H1 (cell line): ENCODE results near the gene TMEM235. TPM values are rescaled to one million over a fixed set of nuclear protein-coding genes. Genes with fewer than 3 reads are reported as not detected.

ENCODE experiments used
- CTCF ChIA-PET: fragments of 300-600 bp; sonication (Branson Sonifier 250); formaldehyde crosslinking; loops from one replicate; lab custom pipeline; 2021; ENCODE audit not compliant: partially characterized antibody; lab: Charles Lee
- POLR2A ChIA-PET: fragments of 300-600 bp; sonication (Branson Sonifier 250); formaldehyde crosslinking; loops from one replicate; lab custom pipeline; 2021; ENCODE audit warnings: inconsistent platforms; ENCODE audit not compliant: partially characterized antibody; lab: Charles Lee
- DNase-seq, 2 experiments: peaks; one replicate each; pipeline versions ENCODE4 v3.0.0 to v3.0.0-alpha.2; 2010 to 2022; ENCODE audit warnings: low spot score in 2 of 2, low read depth in 1 of 2, mixed read lengths in 1 of 2
- FAIRE-seq: peaks from 2 replicates; lab custom pipeline; 2011; peaks lifted over from hg19 to GRCh38; lab: Jason Lieb, UNC
- H2AFZ ChIP-seq: 2 replicates; pipeline ENCODE4 v1.8.1; 2012; ENCODE audit warnings: low read length, inconsistent platforms
- H2AK5ac ChIP-seq: 2 replicates; pipeline ENCODE4 v1.6.1; 2013; ENCODE audit warnings: low read depth, low read length
- H2BK120ac ChIP-seq: replicated peaks from 2 replicates; pipeline ENCODE3; 2013; ENCODE audit warnings: low read depth, low read length, inconsistent platforms
- H2BK12ac ChIP-seq: 2 replicates; pipeline ENCODE4 v1.6.1; 2013; ENCODE audit warnings: low read depth, low read length
- H2BK15ac ChIP-seq: 2 replicates; pipeline ENCODE4 v1.6.1; 2013; ENCODE audit warnings: low read length
- H2BK20ac ChIP-seq: 2 replicates; pipeline ENCODE4 v1.6.1; 2013; ENCODE audit warnings: low read length
- H2BK5ac ChIP-seq: 2 replicates; pipeline ENCODE4 v1.6.1; 2013; ENCODE audit warnings: low read depth, low read length
- H3K14ac ChIP-seq: 2 replicates; pipeline ENCODE4 v1.6.1; 2013; ENCODE audit warnings: inconsistent platforms; ENCODE audit not compliant: insufficient read length
- H3K18ac ChIP-seq: 2 replicates; pipeline ENCODE4 v1.6.1; 2013; ENCODE audit warnings: low read length; ENCODE audit errors: extremely low read depth
- H3K23ac ChIP-seq: 2 replicates; pipeline ENCODE4 v1.6.1; 2013; ENCODE audit warnings: inconsistent platforms; ENCODE audit not compliant: insufficient read length
- H3K23me2 ChIP-seq: 2 replicates; pipeline ENCODE4 v1.6.1; 2013; ENCODE audit warnings: low read depth, low read length
- H3K27ac ChIP-seq: 2 replicates; pipeline ENCODE4 v1.6.1; 2011; ENCODE audit warnings: low read depth, low read length, inconsistent platforms
- H3K27me3 ChIP-seq, 4 experiments: replicated peaks in 1 of 4; 1 replicate in 1 of 4; 2 replicates in 3 of 4; pipeline versions ENCODE4 v1.6.1 to v1.8.1; 2011 to 2013; ENCODE audit warnings: low read length in 3 of 4, mild to moderate bottlenecking in 3 of 4, inconsistent platforms in 2 of 4, mixed read lengths in 2 of 4, moderate library complexity in 1 of 4; ENCODE audit not compliant: control insufficient read depth in 3 of 4, insufficient read depth in 3 of 4; ENCODE audit errors: extremely low read depth in 1 of 4
- H3K36me3 ChIP-seq, 4 experiments: 2 replicates each; pipeline versions ENCODE4 v1.6.1 to v1.8.1; 2011 to 2013; ENCODE audit warnings: mild to moderate bottlenecking in 4 of 4, low read length in 3 of 4, moderate library complexity in 2 of 4, control low read depth in 1 of 4, inconsistent platforms in 1 of 4; ENCODE audit not compliant: insufficient read depth in 4 of 4, control insufficient read depth in 2 of 4
- H3K4ac ChIP-seq: replicated peaks from 2 replicates; pipeline ENCODE3; 2013; ENCODE audit warnings: low read length, low read depth, mixed read lengths, inconsistent platforms; ENCODE audit not compliant: insufficient read length
- H3K4me1 ChIP-seq, 4 experiments: replicated peaks in 1 of 4; 1 replicate in 1 of 4; 2 replicates in 3 of 4; pipeline versions ENCODE4 v1.6.1 to v1.8.1; 2011 to 2013; ENCODE audit warnings: low read length in 3 of 4, inconsistent platforms in 2 of 4, mixed read lengths in 1 of 4; ENCODE audit not compliant: insufficient read depth in 4 of 4, control insufficient read depth in 3 of 4
- H3K4me2 ChIP-seq, 2 experiments: 2 replicates each; pipeline versions ENCODE4 v1.6.1 to v1.8.1; 2011 to 2013; ENCODE audit warnings: low read depth in 2 of 2, low read length in 2 of 2, control low read depth in 1 of 2, inconsistent platforms in 1 of 2, mild to moderate bottlenecking in 1 of 2; ENCODE audit not compliant: insufficient read depth in 1 of 2
- H3K4me3 ChIP-seq, 4 experiments: fragments of 200-600, 300-600 bp in 1 of 4; sonication (generic), shearing (Covaris generic), sonication (Bioruptor Twin) in 1 of 4; 2 replicates each; pipeline versions ENCODE4 v1.5.1 to v1.8.1; 2011 to 2016; ENCODE audit warnings: low read length in 4 of 4, low read depth in 3 of 4, control low read depth in 2 of 4, inconsistent platforms in 2 of 4, mild to moderate bottlenecking in 2 of 4, mixed read lengths in 1 of 4, moderate library complexity in 1 of 4; ENCODE audit not compliant: insufficient read depth in 2 of 4; ENCODE audit errors: extremely low read depth in 1 of 4
- H3K56ac ChIP-seq: replicated peaks from 2 replicates; pipeline ENCODE3; 2013; ENCODE audit warnings: low read depth, mild to moderate bottlenecking, mixed read lengths, low read length, inconsistent platforms; ENCODE audit not compliant: insufficient read length
- H3K79me1 ChIP-seq: 2 replicates; pipeline ENCODE4 v1.6.1; 2013; ENCODE audit warnings: low read depth, low read length, control low read depth
- H3K79me2 ChIP-seq, 2 experiments: 2 replicates each; pipeline versions ENCODE4 v1.6.1 to v1.8.1; 2012 to 2013; ENCODE audit warnings: low read length in 2 of 2, mild to moderate bottlenecking in 2 of 2, inconsistent platforms in 1 of 2; ENCODE audit not compliant: insufficient read depth in 2 of 2, control insufficient read depth in 1 of 2
- H3K9ac ChIP-seq, 4 experiments: replicated peaks in 1 of 4; 1 replicate in 1 of 4; 2 replicates in 3 of 4; pipeline versions ENCODE4 v1.6.1 to v1.8.1; 2011 to 2013; ENCODE audit warnings: low read depth in 3 of 4, low read length in 3 of 4, control low read depth in 2 of 4, mild to moderate bottlenecking in 2 of 4, moderate library complexity in 2 of 4, inconsistent platforms in 1 of 4; ENCODE audit errors: extremely low read depth in 1 of 4
- H3K9me3 ChIP-seq, 2 experiments: 2 replicates each; pipeline versions ENCODE4 v1.6.1 to v1.8.1; 2012 to 2013; ENCODE audit warnings: mild to moderate bottlenecking in 2 of 2, moderate library complexity in 2 of 2, control low read depth in 1 of 2, inconsistent platforms in 1 of 2, low read depth in 1 of 2, low read length in 1 of 2, mixed read lengths in 1 of 2; ENCODE audit not compliant: insufficient read depth in 2 of 2
- H4K20me1 ChIP-seq, 2 experiments: replicated peaks in 1 of 2; 2 replicates each; pipeline versions ENCODE3 to v1.8.1; 2011 to 2013; ENCODE audit warnings: inconsistent platforms in 2 of 2, low read length in 2 of 2, mild to moderate bottlenecking in 1 of 2; ENCODE audit not compliant: insufficient read depth in 2 of 2, control insufficient read depth in 1 of 2
- H4K5ac ChIP-seq: 2 replicates; pipeline ENCODE4 v1.6.1; 2013; ENCODE audit warnings: low read length, low read depth, mixed read lengths, inconsistent platforms; ENCODE audit not compliant: insufficient read length
- H4K8ac ChIP-seq: 2 replicates; pipeline ENCODE4 v1.8.0; 2013; ENCODE audit warnings: mild to moderate bottlenecking, moderate library complexity, low read length, inconsistent platforms; ENCODE audit not compliant: insufficient read depth; ENCODE audit errors: extremely low read depth
- H4K91ac ChIP-seq: replicated peaks from 2 replicates; pipeline ENCODE3; 2013; ENCODE audit warnings: low read length, mixed read lengths, inconsistent platforms; ENCODE audit not compliant: insufficient read length
- ASH2L ChIP-seq: fragments of 200-600, 300-600 bp; sonication (generic); IDR thresholded peaks from one replicate; pipeline ENCODE4 v1.7.1; 2017; ENCODE audit warnings: low read length
- CTBP2 ChIP-seq: IDR thresholded peaks from 2 replicates; pipeline ENCODE4 v1.7.0; 2011; ENCODE audit warnings: borderline replicate concordance, mild to moderate bottlenecking, moderate library complexity, mixed read lengths, low read length; ENCODE audit not compliant: insufficient read depth, insufficient read length
- POU5F1 ChIP-seq: IDR thresholded peaks from 2 replicates; pipeline ENCODE4 v1.6.1; 2011; ENCODE audit warnings: low read depth, mild to moderate bottlenecking, low read length, moderate library complexity
- WGBS, 2 experiments: shearing (Covaris generic) in 1 of 2; methylation state at CpG; one replicate each; pipeline versions ENCODE4 v1.1.6 to v1.1.7; 2013 to 2015; ENCODE audit warnings: low lambda C conversion rate in 2 of 2, mixed read lengths in 2 of 2, inconsistent platforms in 1 of 2, low coverage in 1 of 2, missing lambda C conversion rate in 1 of 2; ENCODE audit not compliant: insufficient replicate concordance in 2 of 2, insufficient coverage in 1 of 2, insufficient read length in 1 of 2; ENCODE audit errors: extremely low coverage in 1 of 2, missing lambda C conversion rate in 1 of 2; 5-methylcytosine and 5-hydroxymethylcytosine counted together
- polyA plus RNA-seq, 7 experiments: library from polyadenylated mRNA; depleted of rRNA in 3 of 7; stranded (reverse) in 5 of 7; unstranded in 2 of 7; fragments of >200 nt in 5 of 7; fragments of 200-250 nt in 2 of 7; gene quantifications; 1 replicate in 5 of 7; 2 replicates in 1 of 7; 4 replicates in 1 of 7; pipeline versions ENCODE4 v1.2.1 to v1.2.3, GENCODE V29; 2011 to 2013; ENCODE audit warnings: missing spikeins in 2 of 7, mixed read lengths in 2 of 7
- total RNA-seq: library from RNA; stranded (reverse); fragmentation: NEBNext Ultra II Directional; extraction: Animal tissue kit (Norgen Biotek cat#: 25700); gene quantifications from 2 replicates; pipeline ENCODE4 v1.2.1, GENCODE V29; 2021
- TF ChIP-seq, protein P1 (sequence below), 3 experiments: IDR thresholded peaks; 1 replicate in 2 of 3; 2 replicates in 1 of 3; pipeline versions ENCODE4 v1.5.1 to v1.6.1; 2011; ENCODE audit warnings: low read length in 3 of 3, mild to moderate bottlenecking in 3 of 3, inconsistent platforms in 2 of 3, low read depth in 1 of 3, moderate library complexity in 1 of 3; ENCODE audit not compliant: insufficient read depth in 1 of 3; ENCODE audit errors: control extremely low read depth in 1 of 3

The TMEM235 gene
- total and polyA plus RNA-seq, 2 of the 8 experiments (the other 6 are each of a cell fraction or from before 2014, with no cell fraction given): 0.05 to 0.15 TPM

DNA sequence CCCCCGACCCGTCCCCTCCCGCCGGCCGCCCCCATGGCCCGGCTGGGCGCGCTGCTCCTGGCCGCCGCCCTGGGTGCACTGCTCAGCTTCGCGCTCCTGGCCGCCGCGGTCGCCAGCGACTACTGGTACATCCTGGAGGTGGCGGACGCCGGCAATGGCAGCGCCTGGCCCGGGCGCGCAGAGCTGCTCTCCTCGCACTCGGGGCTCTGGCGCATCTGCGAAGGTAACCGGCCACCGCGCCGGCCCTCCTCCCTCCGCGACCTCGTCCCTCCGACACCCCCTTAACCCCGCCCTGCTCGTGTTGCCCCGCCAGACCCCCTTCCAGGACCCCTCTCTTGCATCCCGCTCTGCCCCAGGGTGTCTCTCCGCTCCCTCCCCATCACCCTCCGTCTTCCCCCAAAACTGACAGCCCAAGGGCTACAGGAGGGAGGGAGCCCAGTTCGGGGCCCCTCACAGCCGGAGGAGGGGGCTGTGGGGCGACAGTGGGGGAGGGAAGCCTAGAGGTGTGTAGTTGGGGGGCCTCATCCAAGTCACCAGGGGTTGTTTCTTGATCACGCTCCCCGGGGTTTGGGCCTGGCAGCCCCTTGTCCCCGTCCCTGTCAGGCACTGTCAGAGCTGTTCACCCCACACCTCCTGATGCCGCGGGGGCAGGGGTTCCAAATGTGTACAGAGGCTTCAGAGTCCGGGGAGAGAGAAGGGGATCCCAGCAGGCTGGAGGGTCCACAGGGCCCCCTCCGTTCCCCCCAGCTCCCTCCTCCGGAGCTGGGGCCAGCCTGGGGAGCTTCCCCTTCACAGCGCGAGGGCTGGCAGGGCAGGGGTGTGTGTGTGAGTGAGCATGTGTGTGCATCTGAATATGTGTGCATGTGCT lies 794 bp downstream of the TMEM235 start:
- Histone ChIP-seq H3K36me3 (no peaks in the 10 kb centered on the region), H2BK120ac (no peak overlapping the region), H2BK5ac (no peak overlapping the region), H3K9ac (no peak overlapping the region), H3K23ac (no peak overlapping the region), H4K91ac (no peak overlapping the region), H3K18ac (no peak overlapping the region; the same call in 1 of the 2 replicates), H3K56ac (no peak overlapping the region), H2BK15ac (peak overlapping the region; percentile 5; the same call in 1 of the 2 replicates), H4K5ac (no peak overlapping the region), H3K27me3 (peaks cover 0 to 27% (median 22%) of the 10 kb centered on the region in 4 experiments; a peak in 6 of 7 replicates), H3K14ac (no peak overlapping the region), H3K4me3 (peak overlapping the region; percentile 55 to 68 (median 61)), H3K23me2 (peaks cover 5% of the 10 kb centered on the region; the same call in 1 of the 2 replicates), H2AK5ac (no peak overlapping the region; the same call in 1 of the 2 replicates), H4K8ac (0 out of 2 replicates have a peak overlapping the region, but pooled peaks have one; percentile 57), H3K4me2 (peak overlapping the region; percentile 81 to 82), H3K27ac (no peak overlapping the region), H4K20me1 (peaks cover 0 to 2% of the 10 kb centered on the region in 2 experiments), H3K79me2 (no peaks in the 10 kb centered on the region), H3K79me1 (no peaks in the 10 kb centered on the region), H3K9me3 (no peaks in the 10 kb centered on the region), H2AFZ (no peak overlapping the region), H2BK12ac (no peak overlapping the region), H3K4me1 (peaks cover 0 to 8% (median 5%) of the 10 kb centered on the region in 4 experiments; a peak in 5 of 7 replicates), H2BK20ac (no peak overlapping the region), H3K4ac (no peak overlapping the region)
- peak in 1 of 2 experiments; percentile 79 for DNase-seq
- peak; percentile 60 for TF ChIP-seq CTBP2
- TF ChIP-seq ASH2L: peak; percentile 85
- no peak for TF ChIP-seq POU5F1
- TF ChIP-seq, protein P1, sequence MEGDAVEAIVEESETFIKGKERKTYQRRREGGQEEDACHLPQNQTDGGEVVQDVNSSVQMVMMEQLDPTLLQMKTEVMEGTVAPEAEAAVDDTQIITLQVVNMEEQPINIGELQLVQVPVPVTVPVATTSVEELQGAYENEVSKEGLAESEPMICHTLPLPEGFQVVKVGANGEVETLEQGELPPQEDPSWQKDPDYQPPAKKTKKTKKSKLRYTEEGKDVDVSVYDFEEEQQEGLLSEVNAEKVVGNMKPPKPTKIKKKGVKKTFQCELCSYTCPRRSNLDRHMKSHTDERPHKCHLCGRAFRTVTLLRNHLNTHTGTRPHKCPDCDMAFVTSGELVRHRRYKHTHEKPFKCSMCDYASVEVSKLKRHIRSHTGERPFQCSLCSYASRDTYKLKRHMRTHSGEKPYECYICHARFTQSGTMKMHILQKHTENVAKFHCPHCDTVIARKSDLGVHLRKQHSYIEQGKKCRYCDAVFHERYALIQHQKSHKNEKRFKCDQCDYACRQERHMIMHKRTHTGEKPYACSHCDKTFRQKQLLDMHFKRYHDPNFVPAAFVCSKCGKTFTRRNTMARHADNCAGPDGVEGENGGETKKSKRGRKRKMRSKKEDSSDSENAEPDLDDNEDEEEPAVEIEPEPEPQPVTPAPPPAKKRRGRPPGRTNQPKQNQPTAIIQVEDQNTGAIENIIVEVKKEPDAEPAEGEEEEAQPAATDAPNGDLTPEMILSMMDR (IDR thresholded peaks at IDR 0.05; ENCODE audit: control extremely low read depth in 1 of 3, insufficient read depth in 1 of 3, low read depth in 1 of 3, low read length in 3 of 3): 0 out of 4 replicates have a peak, but pooled peaks of 1 of the 3 experiments have one; percentile 2
- ChIA-PET POLR2A (interaction anchor here (1.1 to 1.5 kb wide), 2 partner anchors 10 to 16 kb away, joined by 3 to 5 read pairs; no protein-coding TSS in a partner anchor), CTCF (interaction anchor here (1.1 to 4.6 kb wide), 2 partner anchors 19 to 56 kb away, joined by 3 to 24 read pairs; no protein-coding TSS in a partner anchor)
- 9% methylated on average over 18 of the region's 55 CpGs; no CpG with 5 or more reads in 1 of the 2 experiments for WGBS, 2 experiments
- FAIRE-seq: no peak
